PFSK-1 (cell line): ENCODE measurements around the gene MYO1F.

Source experiments
- TAF1 ChIP-seq: IDR thresholded peaks from 2 replicates; pipeline ENCODE4 v1.6.1; 2012; ENCODE audit warnings: low read length, control low read depth, borderline replicate concordance; ENCODE audit not compliant: insufficient read depth
- TF ChIP-seq, protein P1 (sequence below), 2 experiments: IDR thresholded peaks; 2 replicates each; pipeline versions ENCODE4 v1.6.1 to v1.8.0; 2011 to 2012; ENCODE audit warnings: low read depth in 2 of 2, low read length in 2 of 2, control low read depth in 1 of 2, inconsistent platforms in 1 of 2, mild to moderate bottlenecking in 1 of 2, moderate library complexity in 1 of 2; ENCODE audit not compliant: insufficient read depth in 1 of 2

GRCh38 chr19:8615813-8616596, 38.8 kb upstream of the MYO1F start:
- TF ChIP-seq, protein P1, sequence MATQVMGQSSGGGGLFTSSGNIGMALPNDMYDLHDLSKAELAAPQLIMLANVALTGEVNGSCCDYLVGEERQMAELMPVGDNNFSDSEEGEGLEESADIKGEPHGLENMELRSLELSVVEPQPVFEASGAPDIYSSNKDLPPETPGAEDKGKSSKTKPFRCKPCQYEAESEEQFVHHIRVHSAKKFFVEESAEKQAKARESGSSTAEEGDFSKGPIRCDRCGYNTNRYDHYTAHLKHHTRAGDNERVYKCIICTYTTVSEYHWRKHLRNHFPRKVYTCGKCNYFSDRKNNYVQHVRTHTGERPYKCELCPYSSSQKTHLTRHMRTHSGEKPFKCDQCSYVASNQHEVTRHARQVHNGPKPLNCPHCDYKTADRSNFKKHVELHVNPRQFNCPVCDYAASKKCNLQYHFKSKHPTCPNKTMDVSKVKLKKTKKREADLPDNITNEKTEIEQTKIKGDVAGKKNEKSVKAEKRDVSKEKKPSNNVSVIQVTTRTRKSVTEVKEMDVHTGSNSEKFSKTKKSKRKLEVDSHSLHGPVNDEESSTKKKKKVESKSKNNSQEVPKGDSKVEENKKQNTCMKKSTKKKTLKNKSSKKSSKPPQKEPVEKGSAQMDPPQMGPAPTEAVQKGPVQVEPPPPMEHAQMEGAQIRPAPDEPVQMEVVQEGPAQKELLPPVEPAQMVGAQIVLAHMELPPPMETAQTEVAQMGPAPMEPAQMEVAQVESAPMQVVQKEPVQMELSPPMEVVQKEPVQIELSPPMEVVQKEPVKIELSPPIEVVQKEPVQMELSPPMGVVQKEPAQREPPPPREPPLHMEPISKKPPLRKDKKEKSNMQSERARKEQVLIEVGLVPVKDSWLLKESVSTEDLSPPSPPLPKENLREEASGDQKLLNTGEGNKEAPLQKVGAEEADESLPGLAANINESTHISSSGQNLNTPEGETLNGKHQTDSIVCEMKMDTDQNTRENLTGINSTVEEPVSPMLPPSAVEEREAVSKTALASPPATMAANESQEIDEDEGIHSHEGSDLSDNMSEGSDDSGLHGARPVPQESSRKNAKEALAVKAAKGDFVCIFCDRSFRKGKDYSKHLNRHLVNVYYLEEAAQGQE (IDR thresholded peaks at IDR 0.05; ENCODE audit: insufficient read depth in 1 of 2, low read depth in 2 of 2, low read length in 2 of 2): no peak
- no peak for TF ChIP-seq TAF1
